GM18519 (cell line): Measurements from ENCODE around the gene PCDHGC3.

ENCODE experiments used
- ATAC-seq: cut with Tn5 transposase; IDR thresholded peaks from one replicate; pipeline ENCODE4 v1.9.1; 2021; ENCODE audit warnings: mild to moderate bottlenecking, moderate library complexity; ENCODE audit not compliant: unreplicated experiment, low FRiP score

The PCDHGC3 gene

GRCh38 chr5:141484641-141485311 lies 9.0 kb downstream of the PCDHGC3 start, which contains the start of gene PCDHGC4:
Gene PCDHGC4, plus strand, starts transcription at chr5:141485030. Its CDS starts 144 bp downstream, at chr5:141485174.
- ATAC-seq: no peak

GRCh38 chr5:141485321-141486055 lies 9.7 kb downstream of the PCDHGC3 start:
- no peak for ATAC-seq

DNA sequence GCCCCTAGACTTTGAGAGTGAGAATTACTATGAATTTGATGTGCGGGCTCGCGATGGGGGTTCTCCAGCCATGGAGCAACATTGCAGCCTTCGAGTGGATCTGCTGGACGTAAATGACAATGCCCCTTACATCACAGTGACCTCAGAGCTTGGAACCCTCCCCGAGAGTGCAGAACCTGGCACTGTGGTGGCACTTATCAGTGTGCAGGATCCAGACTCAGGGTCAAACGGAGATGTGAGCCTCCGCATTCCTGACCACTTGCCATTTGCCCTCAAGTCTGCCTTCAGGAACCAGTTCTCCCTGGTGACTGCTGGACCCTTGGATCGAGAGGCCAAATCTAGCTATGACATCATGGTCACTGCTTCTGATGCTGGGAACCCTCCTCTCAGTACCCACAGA lies 10.3 kb downstream of the PCDHGC3 start:
- no peak for ATAC-seq

DNA sequence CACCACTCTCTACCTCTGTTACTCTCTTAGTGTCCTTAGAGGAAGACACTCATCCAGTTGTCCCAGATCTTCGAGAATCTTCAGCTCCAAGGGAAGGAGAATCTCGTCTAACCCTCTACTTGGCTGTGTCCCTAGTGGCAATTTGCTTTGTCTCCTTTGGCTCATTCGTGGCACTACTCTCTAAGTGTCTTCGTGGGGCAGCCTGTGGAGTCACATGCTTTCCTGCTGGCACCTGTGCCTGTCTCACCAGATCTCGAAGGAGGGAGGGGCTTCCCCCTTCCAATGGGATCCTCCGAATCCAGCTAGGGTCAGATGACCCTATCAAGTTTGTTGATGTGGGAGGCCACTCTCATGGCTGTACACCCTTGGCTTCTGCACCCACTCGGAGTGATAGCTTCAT lies 11.4 kb downstream of the PCDHGC3 start:
- ATAC-seq: no peak

GRCh38 chr5:141488591-141489561 lies 13.1 kb downstream of the PCDHGC3 start, which contains the start of gene PCDHGC5:
Gene PCDHGC5, plus strand, starts transcription at chr5:141489081. Its CDS starts 160 bp downstream, at chr5:141489241.
- no peak for ATAC-seq

DNA sequence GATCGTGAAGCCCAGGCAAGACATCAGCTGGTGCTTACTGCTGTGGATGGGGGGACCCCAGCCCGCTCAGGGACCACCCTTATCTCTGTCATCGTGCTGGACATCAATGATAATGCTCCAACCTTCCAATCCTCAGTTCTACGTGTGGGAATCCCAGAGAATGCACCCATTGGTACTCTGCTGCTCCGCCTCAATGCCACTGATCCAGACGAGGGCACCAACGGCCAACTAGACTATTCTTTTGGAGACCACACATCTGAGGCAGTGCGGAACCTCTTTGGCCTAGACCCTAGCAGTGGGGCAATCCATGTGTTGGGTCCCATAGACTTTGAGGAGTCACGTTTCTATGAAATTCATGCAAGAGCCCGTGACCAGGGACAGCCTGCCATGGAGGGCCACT lies 14.1 kb downstream of the PCDHGC3 start:
- no peak for ATAC-seq

GRCh38 chr5:141490271-141490670 lies 14.5 kb downstream of the PCDHGC3 start:
- ATAC-seq: no peak

DNA sequence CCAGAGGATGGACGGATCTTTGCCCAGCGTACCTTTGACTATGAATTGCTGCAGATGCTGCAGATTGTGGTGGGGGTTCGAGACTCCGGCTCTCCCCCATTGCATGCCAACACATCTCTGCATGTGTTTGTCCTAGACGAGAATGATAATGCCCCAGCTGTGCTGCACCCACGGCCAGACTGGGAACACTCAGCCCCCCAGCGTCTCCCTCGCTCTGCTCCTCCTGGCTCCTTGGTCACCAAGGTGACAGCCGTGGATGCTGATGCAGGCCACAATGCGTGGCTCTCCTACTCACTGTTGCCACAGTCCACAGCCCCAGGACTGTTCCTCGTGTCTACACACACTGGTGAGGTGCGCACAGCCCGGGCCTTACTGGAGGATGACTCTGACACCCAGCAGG lies 15.0 kb downstream of the PCDHGC3 start:
- no peak for ATAC-seq

DNA sequence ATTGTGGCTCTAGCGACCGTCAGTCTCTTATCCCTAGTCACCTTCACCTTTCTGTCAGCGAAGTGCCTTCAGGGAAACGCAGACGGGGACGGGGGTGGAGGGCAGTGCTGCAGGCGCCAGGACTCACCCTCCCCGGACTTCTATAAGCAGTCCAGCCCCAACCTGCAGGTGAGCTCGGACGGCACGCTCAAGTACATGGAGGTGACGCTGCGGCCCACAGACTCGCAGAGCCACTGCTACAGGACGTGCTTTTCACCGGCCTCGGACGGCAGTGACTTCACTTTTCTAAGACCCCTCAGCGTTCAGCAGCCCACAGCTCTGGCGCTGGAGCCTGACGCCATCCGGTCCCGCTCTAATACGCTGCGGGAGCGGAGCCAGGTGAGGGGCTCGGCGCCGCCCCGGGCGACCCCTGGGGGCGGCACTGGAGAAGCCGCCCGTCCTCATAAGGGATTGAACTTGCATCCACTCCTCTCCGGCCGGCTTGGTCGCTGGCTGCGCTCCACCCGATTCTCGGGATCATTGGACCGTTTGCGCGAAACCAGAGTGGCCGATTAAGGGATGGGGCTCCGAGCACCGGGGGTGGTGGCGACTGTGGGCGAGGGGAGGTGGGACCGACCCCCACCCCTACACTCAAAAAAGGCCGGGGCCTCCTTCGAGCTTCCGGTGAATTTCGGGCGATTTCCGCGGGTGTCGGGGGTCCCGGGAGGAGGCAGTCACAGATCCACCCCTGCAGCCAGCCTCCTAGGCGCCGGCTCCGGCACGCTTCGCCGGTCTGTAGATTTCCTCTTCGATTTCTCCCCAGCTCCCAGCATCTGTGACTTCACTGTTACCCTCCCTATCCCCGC lies 15.8 kb downstream of the PCDHGC3 start:
- ATAC-seq: peak; percentile 3

DNA sequence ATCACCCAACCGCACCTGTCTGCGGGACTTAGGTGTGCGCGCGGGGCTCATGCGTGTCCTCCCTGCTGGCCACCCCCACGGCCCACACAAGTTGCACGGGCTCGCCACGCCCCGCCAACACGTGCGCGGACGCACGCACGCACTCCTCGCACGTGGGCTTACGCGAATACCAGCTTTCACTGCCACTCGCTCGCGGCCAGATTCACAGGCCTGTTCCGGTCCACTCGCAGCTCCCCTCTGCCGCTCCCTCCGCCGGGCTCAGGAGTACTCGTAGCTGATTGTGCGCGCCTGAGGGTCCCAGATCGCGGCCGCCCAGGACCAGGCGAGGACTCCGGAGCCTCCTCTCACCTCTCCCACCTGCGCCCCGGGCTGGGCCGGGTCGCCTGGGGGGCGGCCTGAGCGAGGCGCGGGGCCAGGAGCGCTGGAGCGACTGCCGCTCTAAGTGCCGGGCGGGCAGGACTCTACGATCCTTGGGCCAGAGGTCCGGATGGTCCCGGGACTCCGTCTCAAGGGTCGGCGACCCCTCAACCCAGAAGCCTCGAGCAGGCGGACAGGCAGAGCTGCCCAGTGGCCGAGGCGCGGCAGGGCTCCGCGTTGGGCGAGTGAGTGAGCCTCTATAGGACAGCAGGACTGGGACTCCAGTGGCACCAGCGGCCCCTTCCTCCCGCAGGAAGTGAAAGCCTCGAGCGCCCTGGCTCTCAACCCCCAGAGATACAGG lies 16.6 kb downstream of the PCDHGC3 start:
- peak; percentile 35 for ATAC-seq

GRCh38 chr5:141493500-141494422 lies 18.0 kb downstream of the PCDHGC3 start:
- ATAC-seq: no peak

DNA sequence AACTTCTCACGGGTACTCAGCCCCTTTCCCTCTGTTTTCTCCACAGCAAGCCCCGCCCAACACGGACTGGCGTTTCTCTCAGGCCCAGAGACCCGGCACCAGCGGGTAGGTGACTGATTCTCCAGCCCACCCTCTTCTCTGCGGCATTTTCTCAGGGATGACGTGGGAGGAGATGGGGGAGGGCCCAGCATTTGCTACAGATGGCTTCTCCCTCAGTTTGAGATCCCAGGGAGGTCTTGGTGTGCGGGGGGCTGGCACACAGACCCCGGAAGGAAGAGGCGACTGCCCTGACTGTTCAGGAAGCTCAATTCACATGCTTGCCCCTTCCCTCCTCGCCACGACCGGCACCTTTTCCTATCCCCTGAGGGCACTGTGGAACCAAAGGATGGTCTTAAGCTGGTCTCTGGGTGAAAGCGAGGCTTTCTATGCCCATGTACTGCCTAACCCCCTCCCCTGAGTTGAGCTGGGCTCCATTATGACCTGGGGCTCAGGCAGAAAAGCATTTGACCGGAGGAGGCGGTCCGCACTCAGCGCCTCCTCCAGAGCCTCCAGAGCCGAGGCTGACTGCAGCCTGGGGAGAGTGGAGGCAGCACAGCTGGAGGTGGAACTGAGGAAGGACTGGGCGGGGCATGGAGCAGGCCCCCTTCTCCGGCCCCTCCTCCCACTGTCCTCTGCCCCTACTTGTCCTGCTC lies 19.1 kb downstream of the PCDHGC3 start:
- no peak for ATAC-seq

GRCh38 chr5:141495453-141495811 lies 19.7 kb downstream of the PCDHGC3 start:
- no peak for ATAC-seq

DNA sequence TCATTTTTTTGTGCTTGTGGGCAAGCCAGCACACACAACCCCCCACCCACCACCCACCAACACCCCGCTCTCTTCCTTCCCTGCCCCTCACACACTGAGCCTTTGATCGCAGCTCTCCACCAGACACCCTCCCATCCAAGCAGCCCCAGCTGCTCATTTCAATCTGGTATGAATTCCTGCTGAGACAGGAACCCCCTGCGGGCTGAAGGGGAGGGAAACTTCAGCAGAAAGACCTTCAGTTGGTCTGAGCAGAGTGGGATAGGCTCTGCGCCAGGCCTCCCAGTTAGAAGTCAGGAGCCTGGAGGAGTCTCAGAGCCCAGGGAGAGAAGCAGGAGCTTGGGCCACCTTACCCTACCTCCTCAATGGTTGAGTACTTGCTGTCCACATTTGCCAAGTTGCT lies 20.3 kb downstream of the PCDHGC3 start:
- ATAC-seq: no peak

- ATAC-seq: no peak
Measured at GRCh38 chr5:141501761-141502160, 26.0 kb downstream of the PCDHGC3 start.

GRCh38 chr5:141503681-141504080 lies 27.9 kb downstream of the PCDHGC3 start:
- ATAC-seq: no peak

DNA sequence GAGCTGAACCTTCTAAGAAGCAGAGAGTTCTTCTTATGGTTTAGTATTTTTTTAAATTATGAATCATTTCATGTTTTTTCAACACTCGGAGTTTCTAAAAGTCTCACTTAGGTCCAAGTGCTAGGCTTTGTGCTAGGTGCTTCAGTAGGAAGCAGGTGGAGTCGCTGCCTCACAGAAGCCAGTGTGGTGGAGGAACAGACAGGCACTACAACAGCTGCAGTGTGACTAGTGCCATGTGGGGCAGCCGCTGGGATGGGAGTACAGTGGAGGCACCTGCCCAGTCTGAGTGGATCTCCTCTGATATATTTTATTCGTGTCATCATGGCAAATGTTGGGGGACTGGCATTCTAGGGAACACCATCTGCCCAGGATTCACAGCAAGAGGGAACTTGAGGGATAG lies 28.4 kb downstream of the PCDHGC3 start:
- no peak for ATAC-seq
